Posterior vena cava (tissue), 2 donors: ENCODE measurements around the gene PIP5K1A. TPM values are rescaled to one million over a fixed set of nuclear protein-coding genes. Genes with fewer than 3 reads are reported as not detected.

Experiments
- DNase-seq: peaks from one replicate; pipeline ENCODE4 v3.0.0-alpha.2; 2020; ENCODE audit warnings: low spot score
- intact Hi-C, 2 donors: fragments of 100-400 bp; cut with DNase I; formaldehyde crosslinking; loops; one replicate each; pipeline versions ENCODE4 v1.14.1 to v1.14.2; 2022 to 2023
- long read RNA-seq, 2 donors: library from polyadenylated mRNA; unstranded; transcript quantifications; one replicate each; pipeline ENCODE4 v2.0.0, GENCODE V29; 2020 to 2021
- total RNA-seq, 2 donors: library from RNA; stranded (reverse); fragmentation: NEBNext Ultra II Directional; extraction: Animal tissue kit (Norgen Biotek cat#: 25700); gene quantifications; one replicate each; pipeline ENCODE4 v1.2.1, GENCODE V29; 2021
- donor health status: DM: yes; HTN: yes; CAD: no.
- donor health status: DM: yes; HTN: yes; CAD: no.

Gene PIP5K1A, protein sequence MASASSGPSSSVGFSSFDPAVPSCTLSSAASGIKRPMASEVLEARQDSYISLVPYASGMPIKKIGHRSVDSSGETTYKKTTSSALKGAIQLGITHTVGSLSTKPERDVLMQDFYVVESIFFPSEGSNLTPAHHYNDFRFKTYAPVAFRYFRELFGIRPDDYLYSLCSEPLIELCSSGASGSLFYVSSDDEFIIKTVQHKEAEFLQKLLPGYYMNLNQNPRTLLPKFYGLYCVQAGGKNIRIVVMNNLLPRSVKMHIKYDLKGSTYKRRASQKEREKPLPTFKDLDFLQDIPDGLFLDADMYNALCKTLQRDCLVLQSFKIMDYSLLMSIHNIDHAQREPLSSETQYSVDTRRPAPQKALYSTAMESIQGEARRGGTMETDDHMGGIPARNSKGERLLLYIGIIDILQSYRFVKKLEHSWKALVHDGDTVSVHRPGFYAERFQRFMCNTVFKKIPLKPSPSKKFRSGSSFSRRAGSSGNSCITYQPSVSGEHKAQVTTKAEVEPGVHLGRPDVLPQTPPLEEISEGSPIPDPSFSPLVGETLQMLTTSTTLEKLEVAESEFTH
- 10 to 100 TPM; 39.1 to 41.9 TPM for total RNA-seq
- long read RNA-seq, donor 1, partial matches to known transcripts, result 1 of 6 reads
- long read RNA-seq, donor 1, other reads (novel, unspliced or antisense), result 3 of 6 reads
- long read RNA-seq, donor 2, partial matches to known transcripts, result 2 of 8 reads
- long read RNA-seq, donor 2, other reads (novel, unspliced or antisense), result 4 of 8 reads

DNA sequence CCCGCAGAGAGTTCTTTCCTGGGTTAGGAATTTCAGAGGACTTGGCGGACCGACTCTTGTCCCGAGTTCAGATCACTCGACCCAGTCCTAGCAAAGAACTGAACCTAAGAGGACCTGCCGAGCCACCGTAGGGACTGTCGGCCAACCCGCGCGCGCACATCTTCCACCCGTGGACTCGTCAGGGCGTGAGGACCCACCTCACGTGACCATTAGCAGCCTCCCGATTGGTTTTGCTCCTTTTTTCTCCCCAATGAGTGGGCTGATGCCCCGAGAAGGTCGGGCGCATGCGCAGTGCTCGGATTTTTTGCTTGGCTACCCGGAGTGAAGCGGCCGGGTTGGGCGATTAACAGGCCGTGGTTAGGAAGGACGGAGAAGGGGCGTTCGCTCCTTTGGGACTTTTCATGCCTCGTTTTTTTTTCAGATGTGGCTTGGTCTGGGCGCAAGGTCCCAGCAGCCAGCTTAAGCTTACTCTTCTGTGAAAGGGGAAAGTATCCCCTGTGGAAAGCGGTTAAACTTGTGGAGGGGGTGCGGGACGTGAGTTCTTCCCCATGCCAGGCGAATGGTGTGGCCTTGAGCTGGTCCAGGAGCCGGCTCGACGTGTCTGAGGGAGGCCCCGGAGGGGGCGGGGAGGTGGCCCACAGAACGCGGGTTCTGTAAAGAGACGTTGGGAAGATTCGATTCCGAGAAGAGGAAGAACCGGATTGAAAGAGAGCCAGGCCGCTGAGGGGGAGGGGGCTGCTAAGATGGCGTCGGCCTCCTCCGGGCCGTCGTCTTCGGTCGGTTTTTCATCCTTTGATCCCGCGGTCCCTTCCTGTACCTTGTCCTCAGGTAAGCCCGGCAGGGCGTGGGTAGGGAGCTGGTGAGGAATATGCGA, at the start of gene PIP5K1A:
TSS of gene PIP5K1A (plus strand) at position 299 of the 874 bp plus-strand sequence. CDS start at position 744, 445 bp downstream.
- peak; percentile 100 for DNase-seq
- intact Hi-C loops, result loop anchor here (5.0 kb wide), 1 partner anchor 54 kb away; the partner anchor contains the start of gene PSMD4 (in 2 of the 2)

DNA sequence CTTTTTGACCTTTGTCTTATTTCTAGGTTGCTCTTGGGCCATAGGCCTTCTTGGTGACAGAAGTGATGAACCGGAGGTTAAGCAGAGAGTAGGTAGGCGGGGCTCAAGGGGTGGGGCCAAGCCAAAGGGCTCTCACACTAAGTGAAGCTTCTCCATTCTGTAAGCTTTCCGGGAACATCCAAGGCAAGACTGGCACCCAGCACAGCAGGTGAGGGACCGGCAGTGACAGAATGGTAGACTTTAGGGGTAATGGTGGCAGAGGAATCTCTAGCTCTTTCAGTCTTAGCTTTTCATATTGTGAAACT, 41.9 kb upstream of the PIP5K1A start, which contains the start of gene TNFAIP8L2:
TSS of gene TNFAIP8L2 (plus strand) at position 135 of the 305 bp plus-strand sequence. CDS start 2,049 bp downstream, outside the sequence.
- intact Hi-C loops, result loop anchor here (5.0 kb wide), 2 partner anchors 54 to 59 kb away; no protein-coding TSS in a partner anchor
- peak; percentile 87 for DNase-seq

DNA sequence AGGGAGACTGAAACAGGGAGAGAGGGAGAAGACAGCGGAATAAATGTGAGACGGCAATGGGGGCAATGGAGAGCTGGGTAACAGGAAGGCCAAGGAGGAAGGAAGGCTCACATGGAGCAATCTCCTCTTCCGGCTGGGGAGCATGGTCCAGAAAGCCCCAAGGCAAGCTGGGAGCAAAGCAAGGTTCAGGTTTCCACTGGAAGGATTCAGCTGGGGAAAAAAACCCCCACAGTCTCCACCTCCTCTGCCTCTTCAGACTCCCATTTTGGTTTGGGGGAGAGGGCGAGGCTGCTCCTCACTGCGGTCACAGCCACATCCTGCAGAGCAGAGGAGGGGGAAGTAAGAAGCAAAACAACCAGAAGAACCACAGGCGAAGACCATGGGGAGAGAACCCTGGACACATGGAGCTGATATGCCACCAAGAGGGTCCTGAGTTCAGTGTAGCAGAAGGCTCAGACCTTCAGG, 41.3 kb upstream of the PIP5K1A start:
- intact Hi-C loops, result loop anchor here (5.0 kb wide), 2 partner anchors 55 to 60 kb away; no protein-coding TSS in a partner anchor
- DNase-seq, result peak; percentile 69

DNA sequence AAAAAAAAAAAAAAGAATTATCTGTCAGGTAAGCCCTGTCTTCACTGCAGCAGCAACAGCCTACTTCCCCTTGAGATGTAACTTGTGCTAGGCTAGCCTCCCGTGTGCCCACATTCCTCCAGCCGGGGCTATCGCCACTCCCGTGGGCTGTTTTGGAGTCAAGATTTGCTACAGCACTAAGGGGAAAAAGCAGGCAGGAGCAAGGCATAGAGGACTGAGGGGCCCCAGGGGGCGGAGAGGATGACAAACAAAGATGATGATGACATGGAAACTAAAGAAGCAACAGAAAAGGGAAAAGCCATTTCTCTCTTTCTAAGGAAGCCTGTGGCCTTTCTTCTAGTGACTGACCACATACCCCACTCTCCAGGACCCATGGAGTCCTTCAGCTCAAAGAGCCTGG, 40.0 kb upstream of the PIP5K1A start:
- peak; percentile 68 for DNase-seq

DNA sequence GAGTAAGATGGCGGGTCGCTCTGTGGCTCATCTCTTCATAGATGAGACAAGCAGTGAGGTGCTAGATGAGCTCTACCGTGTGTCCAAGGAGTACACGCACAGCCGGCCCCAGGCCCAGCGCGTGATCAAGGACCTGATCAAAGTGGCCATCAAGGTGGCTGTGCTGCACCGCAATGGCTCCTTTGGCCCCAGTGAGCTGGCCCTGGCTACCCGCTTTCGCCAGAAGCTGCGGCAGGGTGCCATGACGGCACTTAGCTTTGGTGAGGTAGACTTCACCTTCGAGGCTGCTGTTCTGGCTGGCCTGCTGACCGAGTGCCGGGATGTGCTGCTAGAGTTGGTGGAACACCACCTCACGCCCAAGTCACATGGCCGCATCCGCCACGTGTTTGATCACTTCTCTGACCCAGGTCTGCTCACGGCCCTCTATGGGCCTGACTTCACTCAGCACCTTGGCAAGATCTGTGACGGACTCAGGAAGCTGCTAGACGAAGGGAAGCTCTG, 39.6 kb upstream of the PIP5K1A start:
- DNase-seq, result peak; percentile 74
- intact Hi-C loops, result loop anchor here (5.0 kb wide), 2 partner anchors 56 to 62 kb away; no protein-coding TSS in a partner anchor

More for the DNA sequence above, 40.0 kb upstream of the PIP5K1A start:
- intact Hi-C loops, result loop anchor here (5.0 kb wide), 2 partner anchors 56 to 61 kb away; no protein-coding TSS in a partner anchor

DNA sequence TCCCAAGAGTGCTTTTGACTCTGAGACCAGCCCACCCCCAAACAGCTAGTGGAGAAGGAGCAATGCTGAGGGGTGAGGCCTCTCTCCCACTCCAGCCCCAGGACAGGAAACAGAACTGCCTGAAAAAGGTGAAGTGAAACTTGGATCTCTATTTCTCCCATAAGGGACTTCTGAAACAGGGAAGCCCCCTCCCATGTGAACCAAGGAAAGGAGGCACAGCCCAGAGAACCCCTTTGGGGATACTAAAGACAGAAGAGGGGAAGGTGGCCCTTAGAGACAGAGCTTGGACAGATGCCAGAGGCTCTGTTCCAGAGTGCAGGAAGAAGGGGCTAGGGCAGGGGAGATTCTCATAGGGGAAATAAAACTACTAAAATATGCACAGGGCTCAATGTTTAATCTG, 39.0 kb upstream of the PIP5K1A start:
- intact Hi-C loops, result loop anchor here (5.0 kb wide), 2 partner anchors 57 to 62 kb away; no protein-coding TSS in a partner anchor
- peak; percentile 28 for DNase-seq

DNA sequence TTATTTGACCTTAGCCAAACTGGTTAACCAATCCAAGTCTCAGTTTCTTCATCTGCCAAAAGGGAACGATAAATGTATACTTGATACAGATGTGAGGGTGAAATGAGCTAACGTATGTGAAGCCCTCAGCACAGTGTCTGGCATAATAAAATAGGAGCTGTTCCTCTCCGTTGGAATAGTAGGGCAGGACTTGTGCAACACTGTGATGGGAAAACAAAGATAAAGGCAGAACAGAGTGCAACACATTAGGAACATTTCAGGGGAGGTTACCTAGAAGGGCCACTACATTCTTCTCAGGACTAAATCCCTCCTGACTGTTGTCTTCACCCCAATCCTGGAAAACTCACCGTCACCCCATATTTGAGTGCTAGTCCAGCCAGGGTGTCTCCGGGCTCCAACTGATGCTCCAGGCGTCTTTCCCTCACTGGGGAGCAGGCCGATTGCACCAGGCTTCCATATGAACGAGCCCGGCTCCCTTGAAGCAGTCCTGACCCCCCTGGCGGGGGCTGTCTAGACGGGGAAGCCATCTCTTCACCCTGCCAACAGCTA, 33.5 kb upstream of the PIP5K1A start:
- intact Hi-C loops, result no loop called here
- no peak for DNase-seq

DNA sequence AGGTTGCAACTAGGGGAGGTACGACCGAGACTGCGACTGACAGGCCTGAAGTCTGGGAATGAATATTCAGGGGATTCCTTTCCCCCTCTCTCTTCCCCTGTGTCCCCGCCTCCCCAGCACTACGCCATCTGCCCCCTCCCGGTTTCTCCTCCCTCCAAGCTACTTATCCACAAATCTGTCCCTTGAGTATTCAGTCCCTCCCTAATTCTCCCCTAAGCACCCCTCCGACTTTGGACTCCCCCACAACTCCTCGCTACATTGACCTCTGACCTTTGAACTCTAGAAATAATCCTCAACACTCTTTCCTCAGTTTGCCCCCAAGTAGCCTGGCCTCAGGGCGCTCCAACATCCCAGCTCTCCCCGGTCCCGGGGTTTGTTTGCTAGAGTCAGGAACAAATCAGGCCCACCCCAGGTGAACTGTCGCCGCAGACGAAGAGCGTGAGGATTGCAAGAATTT, 33.0 kb upstream of the PIP5K1A start:
- intact Hi-C loops, result no loop called here
- DNase-seq, result peak; percentile 84

DNA sequence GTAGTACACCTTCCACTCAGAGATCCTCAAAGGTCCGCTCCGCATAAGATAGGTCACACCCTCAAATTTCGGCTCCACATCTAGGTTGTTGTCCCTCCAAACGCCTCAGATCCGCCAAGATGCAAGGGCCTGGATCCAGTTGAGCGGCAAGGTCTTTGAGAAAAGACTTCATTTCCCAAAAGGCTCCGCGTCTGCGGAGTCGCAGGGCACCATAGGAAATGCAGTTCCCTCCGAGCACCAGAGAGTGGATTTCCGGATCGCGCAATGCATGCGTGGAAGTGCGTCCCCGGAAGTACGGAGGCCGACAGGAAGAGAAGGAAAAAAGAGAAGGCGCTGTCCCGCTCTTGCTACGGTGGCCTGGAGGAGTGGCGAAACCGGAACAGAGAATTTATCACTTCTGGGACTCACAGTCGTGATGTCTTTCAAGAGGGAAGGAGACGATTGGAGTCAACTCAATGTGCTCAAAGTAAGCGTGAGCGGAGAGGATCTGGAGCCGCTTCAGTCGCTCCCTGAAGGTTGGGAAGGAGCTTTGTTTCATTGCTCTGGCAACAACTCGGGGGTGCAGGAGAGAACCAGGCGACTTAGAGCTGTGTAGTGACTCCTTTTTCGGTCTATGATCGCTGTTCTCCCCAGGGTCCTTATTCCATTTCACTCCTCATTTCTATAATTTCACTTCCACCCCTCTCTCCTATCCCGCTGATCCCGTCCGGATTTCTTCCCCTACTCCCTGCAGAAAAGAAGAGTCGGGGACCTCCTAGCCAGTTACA, 32.4 kb upstream of the PIP5K1A start, which contains the start of the genes LYSMD1 and SCNM1:
TSS of gene LYSMD1 (minus strand) at position 165 of the 767 bp plus-strand sequence. CDS start 644 bp downstream, outside the sequence.
TSS of gene SCNM1 (plus strand) at position 407 of the 767 bp plus-strand sequence. CDS start at position 416, 9 bp downstream.
- peak; percentile 99 for DNase-seq
- intact Hi-C loops, result no loop called here

DNA sequence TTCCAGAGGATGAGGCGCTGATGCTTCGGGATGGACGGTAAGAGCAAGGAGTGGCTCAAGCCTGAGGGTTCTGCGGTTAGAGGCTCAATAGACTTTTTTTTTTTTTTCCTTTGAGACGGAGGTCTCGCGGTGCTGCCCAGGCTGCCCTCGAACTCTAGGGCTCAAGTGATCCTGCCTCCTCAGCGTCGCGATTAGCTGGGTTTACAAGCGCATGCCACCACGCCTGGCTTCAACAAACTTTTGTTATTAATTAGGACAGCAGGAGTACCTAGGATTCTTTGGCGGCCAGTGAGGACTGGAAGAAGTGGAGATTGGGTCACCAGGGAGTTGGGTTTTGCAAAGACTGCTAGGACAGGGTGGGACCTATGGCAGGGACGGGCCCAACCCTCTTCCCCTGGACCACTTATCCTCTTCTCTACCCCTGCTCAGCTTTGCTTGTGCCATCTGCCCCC, 31.8 kb upstream of the PIP5K1A start:
- intact Hi-C loops, result no loop called here
- DNase-seq, result no peak

DNA sequence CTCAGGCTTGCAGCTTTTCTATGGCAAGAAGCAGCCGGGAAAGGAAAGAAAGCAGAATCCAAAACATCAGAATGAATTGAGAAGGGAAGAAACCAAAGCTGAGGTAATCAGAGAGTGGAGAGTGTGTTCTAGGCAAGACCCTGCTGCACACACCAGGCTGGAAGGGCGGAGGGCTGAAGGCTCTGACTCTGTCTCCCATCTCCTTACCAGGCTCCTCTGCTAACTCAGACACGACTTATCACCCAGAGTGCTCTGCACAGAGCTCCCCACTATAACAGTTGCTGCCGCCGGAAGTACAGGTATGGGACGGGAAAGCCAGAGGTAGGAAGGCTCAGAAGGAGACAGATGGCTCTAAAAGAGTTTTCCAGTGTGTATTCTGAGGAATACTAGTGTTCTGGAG, 31.2 kb upstream of the PIP5K1A start:
- intact Hi-C loops, result no loop called here
- no peak for DNase-seq

DNA sequence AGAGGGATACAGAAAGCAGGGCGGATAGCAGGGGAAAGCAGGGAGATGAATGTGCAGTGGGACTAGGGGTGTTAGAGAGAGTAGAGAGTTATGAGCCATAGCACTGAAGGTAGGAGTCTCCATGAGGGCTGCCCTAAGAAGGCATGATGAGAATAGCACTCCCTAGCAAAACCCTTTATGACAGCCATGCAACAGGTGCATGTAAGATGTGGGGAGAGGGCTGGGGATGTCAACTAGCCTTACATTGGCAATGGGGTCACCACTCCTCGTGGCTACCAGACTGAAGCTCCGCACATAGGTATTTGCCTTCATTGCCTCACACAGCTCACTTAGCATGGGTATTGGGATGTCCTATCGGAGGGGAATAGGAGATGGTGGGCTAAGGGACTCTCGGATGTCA, 27.2 kb upstream of the PIP5K1A start:
- intact Hi-C loops, result no loop called here
- no peak for DNase-seq

DNA sequence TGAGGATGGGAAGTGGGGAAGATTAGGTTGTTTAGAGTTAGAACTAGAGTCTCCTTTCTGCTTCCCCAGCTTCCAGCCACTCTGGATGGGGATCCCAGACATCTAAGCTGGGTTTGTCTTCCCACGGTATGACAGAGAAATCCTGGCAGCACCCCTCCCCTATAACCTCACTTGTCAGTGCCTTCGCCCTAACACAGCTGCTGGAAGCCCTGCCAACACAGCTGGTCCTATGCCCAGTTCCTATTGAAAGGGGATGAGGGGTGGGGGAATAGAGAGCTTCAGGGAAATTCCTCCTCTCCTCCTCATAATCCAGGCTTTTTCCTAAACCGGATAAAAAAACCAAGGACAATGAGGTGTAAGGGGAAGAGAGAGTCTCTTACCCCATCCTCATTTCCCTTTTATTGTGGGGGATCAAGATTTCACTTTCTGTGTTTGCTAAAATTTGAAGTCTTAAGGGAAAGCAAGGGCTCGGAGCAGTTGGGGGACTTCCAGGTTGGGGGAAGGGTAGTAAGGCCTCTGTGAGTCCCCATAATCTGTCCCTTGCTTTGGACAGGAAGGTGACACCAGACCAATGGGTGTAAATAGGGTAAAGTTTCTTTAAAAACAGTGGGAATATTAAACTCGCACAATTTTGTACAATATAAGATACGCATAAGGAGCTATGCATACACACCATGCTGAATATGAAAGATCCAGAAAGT, 23.2 kb upstream of the PIP5K1A start:
- DNase-seq, result no peak
- intact Hi-C loops, result no loop called here

DNA sequence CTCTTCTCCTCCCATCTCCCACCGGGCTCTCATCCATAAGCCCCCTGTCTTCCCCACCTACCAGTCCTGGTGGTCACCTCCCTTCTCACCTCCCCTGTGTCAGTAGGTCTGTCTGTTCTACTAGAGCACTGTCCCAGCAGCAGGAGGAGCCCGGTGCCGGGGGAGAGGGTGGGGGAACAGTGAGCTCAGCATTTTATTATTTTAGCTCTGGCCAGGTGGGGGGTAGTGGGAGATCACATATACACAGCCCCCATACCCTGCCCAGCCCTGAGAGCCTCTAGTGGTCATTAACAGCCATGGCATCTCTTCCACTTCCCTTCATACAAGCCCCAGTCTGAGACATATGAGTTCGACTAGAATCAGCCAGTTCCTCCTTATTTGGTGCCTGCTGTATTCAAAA, 22.5 kb upstream of the PIP5K1A start, which contains the start of gene TMOD4:
TSS of gene TMOD4 (minus strand) at position 119 of the 400 bp plus-strand sequence. CDS start 1,106 bp downstream, outside the sequence.
- intact Hi-C loops, result no loop called here
- no peak for DNase-seq

DNA sequence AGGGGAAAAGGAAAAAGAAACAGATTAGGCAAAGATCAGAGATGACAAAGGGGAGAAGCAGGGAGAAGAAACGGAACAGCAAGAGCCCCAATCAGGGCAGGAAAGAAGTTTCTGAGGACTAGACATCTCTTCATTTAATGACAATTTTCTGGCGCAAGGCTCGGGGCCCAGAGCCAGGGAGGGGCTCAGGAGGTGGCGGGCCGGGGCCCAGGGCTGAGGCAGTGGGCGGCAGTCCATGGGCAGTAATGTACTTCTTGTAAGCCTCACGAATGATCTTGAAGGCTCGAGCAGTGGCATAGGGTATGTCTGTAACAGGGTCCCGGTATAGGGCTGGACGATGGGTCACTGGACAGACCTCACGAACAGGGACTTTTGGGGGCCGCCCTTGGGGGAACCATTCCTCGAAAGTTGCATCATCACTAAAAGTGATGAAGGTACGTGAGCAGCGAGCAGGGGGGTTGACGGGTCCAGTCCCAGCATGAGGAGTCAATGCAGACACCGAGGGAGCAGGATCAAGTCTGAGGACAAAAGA, 21.8 kb upstream of the PIP5K1A start:
- no peak for DNase-seq
- intact Hi-C loops, result no loop called here

DNA sequence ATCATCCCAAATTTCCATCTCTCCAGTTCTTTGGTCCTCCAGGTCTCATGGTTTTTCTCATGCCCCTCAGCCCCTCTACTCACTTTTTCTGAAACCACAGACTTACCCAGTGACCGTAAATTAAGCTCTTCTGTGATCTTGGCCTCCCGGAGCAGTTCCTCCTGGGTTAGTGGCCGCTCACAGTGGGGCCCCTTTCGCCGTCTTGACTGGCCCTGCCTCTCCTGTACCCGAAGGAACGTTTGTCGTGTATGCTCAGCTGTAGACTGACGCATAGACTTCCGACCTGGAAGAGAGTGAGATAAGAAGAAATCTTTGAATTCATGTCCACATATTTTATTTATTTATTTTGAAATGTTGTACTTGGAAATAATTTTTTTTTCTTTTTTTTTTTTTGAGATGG, 14.1 kb upstream of the PIP5K1A start:
- DNase-seq, result no peak
- intact Hi-C loops, result no loop called here
